IMR-90 (cell line): Measurements from ENCODE around the gene ARHGAP10.

Source experiments
- CTCF ChIP-seq: conservative IDR thresholded peaks from 2 replicates; pipeline ENCODE4 v1.5.1; 2012; ENCODE audit warnings: mild to moderate bottlenecking, low read depth, low read length, improper control_type of control experiment
- MAFK ChIP-seq: IDR thresholded peaks from 2 replicates; pipeline ENCODE4 v1.6.1; 2012; ENCODE audit warnings: low read depth, low read length, improper control_type of control experiment
- POLR2A ChIP-seq: IDR thresholded peaks from 2 replicates; pipeline ENCODE4 v1.6.1; 2012; ENCODE audit warnings: mild to moderate bottlenecking, low read depth, low read length

GRCh38 chr4:147682755-147683154 is 49.1 kb upstream of the ARHGAP10 start:
- TF ChIP-seq CTCF (no peak), POLR2A (no peak), MAFK (peak; percentile 68)
